Endodermal cell (in vitro differentiated cells): ENCODE data around the gene MARCHF10. TPM values are rescaled to one million over a fixed set of nuclear protein-coding genes. Genes with fewer than 3 reads are reported as not detected.

Experiments
- DNase-seq: peaks from one replicate; pipeline ENCODE4 v3.0.0-alpha.2; 2017
- H3K27ac ChIP-seq: 2 replicates; pipeline ENCODE4 v1.5.1; 2013; ENCODE audit warnings: mild to moderate bottlenecking, low read depth, low read length, moderate library complexity
- H3K27me3 ChIP-seq: 2 replicates; pipeline ENCODE4 v1.6.1; 2013; ENCODE audit warnings: mild to moderate bottlenecking, low read length, moderate library complexity; ENCODE audit not compliant: insufficient read depth, control insufficient read depth, poor library complexity, severe bottlenecking
- H3K36me3 ChIP-seq: 2 replicates; pipeline ENCODE4 v1.7.0; 2013; ENCODE audit warnings: mild to moderate bottlenecking, low read length, moderate library complexity; ENCODE audit not compliant: control insufficient read depth, insufficient read depth
- H3K4me1 ChIP-seq: one replicate; pipeline ENCODE4 v1.7.0; 2013; ENCODE audit warnings: low read length; ENCODE audit not compliant: control insufficient read depth, insufficient read depth
- H3K4me3 ChIP-seq: 2 replicates; pipeline ENCODE4 v1.5.1; 2013; ENCODE audit warnings: mild to moderate bottlenecking, low read length, moderate library complexity
- H3K9ac ChIP-seq: 2 replicates; pipeline ENCODE4 v1.6.1; 2013; ENCODE audit warnings: mild to moderate bottlenecking, low read length, moderate library complexity; ENCODE audit not compliant: poor library complexity, severe bottlenecking; ENCODE audit errors: extremely low read depth
- H3K9me3 ChIP-seq: 2 replicates; pipeline ENCODE4 v1.6.1; 2013; ENCODE audit warnings: mild to moderate bottlenecking, low read length, moderate library complexity; ENCODE audit not compliant: control insufficient read depth
- H3K27ac Mint-ChIP-seq: 2 replicates; pipeline ENCODE4 v1.8.0; 2020; ENCODE audit warnings: mixed read lengths
- H3K27me3 Mint-ChIP-seq: 2 replicates; pipeline ENCODE4 v1.8.0; 2021; ENCODE audit warnings: mild to moderate bottlenecking, mixed read lengths; ENCODE audit not compliant: insufficient read depth
- H3K36me3 Mint-ChIP-seq: 2 replicates; pipeline ENCODE4 v1.8.0; 2020; ENCODE audit warnings: low read depth, mixed read lengths
- H3K4me1 Mint-ChIP-seq: 2 replicates; pipeline ENCODE4 v1.8.0; 2020; ENCODE audit warnings: mixed read lengths
- H3K4me3 Mint-ChIP-seq: 2 replicates; pipeline ENCODE4 v1.8.0; 2020; ENCODE audit warnings: mild to moderate bottlenecking, moderate library complexity, mixed read lengths
- H3K9me3 Mint-ChIP-seq: 2 replicates; pipeline ENCODE4 v1.8.0; 2020; ENCODE audit warnings: mild to moderate bottlenecking, mixed read lengths
- CTCF ChIP-seq: fragments of 200-600 bp; sonication (generic); conservative IDR thresholded peaks from 2 replicates; pipeline ENCODE4 v1.5.0; 2021; ENCODE audit warnings: antibody characterized with exemption, mild to moderate bottlenecking
- WGBS, 2 experiments: methylation state at CpG; one replicate each; pipeline versions ENCODE4 v1.1.5 to v1.1.7; 2013; ENCODE audit warnings: missing lambda C conversion rate in 2 of 2, mixed read lengths in 1 of 2; ENCODE audit not compliant: insufficient coverage in 1 of 2, insufficient read length in 1 of 2; 5-methylcytosine and 5-hydroxymethylcytosine counted together
- total RNA-seq, 2 donors: library from RNA; stranded (reverse); fragmentation: NEBNext Ultra II Directional in 1 of 2; extraction: Animal tissue kit (Norgen Biotek cat#: 25700) in 1 of 2; gene quantifications; 2 replicates in 1 of 2; 3 replicates in 1 of 2; pipeline ENCODE4 v1.2.1, GENCODE V29; 2021

Gene MARCHF10
- total RNA-seq, 2 donors from 2014 or later = 0.57 to 1.7 TPM

- no peaks in the 10 kb centered on the region for H3K27me3 ChIP-seq
- H3K9me3 Mint-ChIP-seq = no peaks in the 10 kb centered on the region
- H3K36me3 Mint-ChIP-seq = peaks cover 47% of the 10 kb centered on the region
- H3K36me3 ChIP-seq = peaks cover 56% of the 10 kb centered on the region
- 93 to 95% methylated on average over 8 to 10 of the region's 10 CpGs for WGBS, 2 experiments
- no peak for TF ChIP-seq CTCF
- DNase-seq = no peak
- no peaks in the 10 kb centered on the region for H3K4me1 ChIP-seq
- no peak overlapping the region for H3K4me3 Mint-ChIP-seq
- H3K4me1 Mint-ChIP-seq = no peaks in the 10 kb centered on the region
- no peaks in the 10 kb centered on the region for H3K27me3 Mint-ChIP-seq
- no peak overlapping the region for H3K4me3 ChIP-seq
- H3K27ac ChIP-seq = no peak overlapping the region
- H3K27ac Mint-ChIP-seq = no peak overlapping the region
- no peaks in the 10 kb centered on the region for H3K9me3 ChIP-seq
- H3K9ac ChIP-seq = no peak overlapping the region
Observed at GRCh38 chr17:62678214-62678919, 129.7 kb downstream of the MARCHF10 start.

- no peaks in the 10 kb centered on the region for H3K27me3 Mint-ChIP-seq
- 95% methylated on average over 6 to 18 of the region's 18 CpGs for WGBS, 2 experiments
Observed at GRCh38 chr17:62676952-62677596, 131.0 kb downstream of the MARCHF10 start.

More at GRCh38 chr17:62676952-62677596, 131.0 kb downstream of the MARCHF10 start:
- no peaks in the 10 kb centered on the region for H3K4me1 ChIP-seq
- H3K4me1 Mint-ChIP-seq = no peaks in the 10 kb centered on the region
- no peak for TF ChIP-seq CTCF
- H3K4me3 ChIP-seq = no peak overlapping the region
- no peak overlapping the region for H3K27ac Mint-ChIP-seq
- H3K36me3 Mint-ChIP-seq = peaks cover 50% of the 10 kb centered on the region
- no peaks in the 10 kb centered on the region for H3K27me3 ChIP-seq
- H3K36me3 ChIP-seq = peaks cover 55% of the 10 kb centered on the region
- no peak for DNase-seq
- no peak overlapping the region for H3K9ac ChIP-seq
- no peak overlapping the region for H3K27ac ChIP-seq
- no peaks in the 10 kb centered on the region for H3K9me3 Mint-ChIP-seq
- no peaks in the 10 kb centered on the region for H3K9me3 ChIP-seq
- no peak overlapping the region for H3K4me3 Mint-ChIP-seq
